Mesenteric fat pad (tissue), 1 donor: ENCODE data around the gene NT5DC4. TPM values are rescaled to one million over a fixed set of nuclear protein-coding genes. Genes with fewer than 3 reads are reported as not detected.

Experiments used
- DNase-seq: peaks from one replicate; pipeline ENCODE4 v3.0.0-alpha.2; 2020; ENCODE audit warnings: low spot score
- total RNA-seq: library from RNA; stranded (reverse); fragmentation: NEBNext Ultra II Directional; extraction: Animal tissue kit (Norgen Biotek cat#: 25700); gene quantifications from one replicate; pipeline ENCODE4 v1.2.1, GENCODE V29; 2021
- donor health status: DM: yes; HTN: yes; CAD: no.

NT5DC4 gene
- total RNA-seq, 1 donor from 2014 or later: not detected

DNA sequence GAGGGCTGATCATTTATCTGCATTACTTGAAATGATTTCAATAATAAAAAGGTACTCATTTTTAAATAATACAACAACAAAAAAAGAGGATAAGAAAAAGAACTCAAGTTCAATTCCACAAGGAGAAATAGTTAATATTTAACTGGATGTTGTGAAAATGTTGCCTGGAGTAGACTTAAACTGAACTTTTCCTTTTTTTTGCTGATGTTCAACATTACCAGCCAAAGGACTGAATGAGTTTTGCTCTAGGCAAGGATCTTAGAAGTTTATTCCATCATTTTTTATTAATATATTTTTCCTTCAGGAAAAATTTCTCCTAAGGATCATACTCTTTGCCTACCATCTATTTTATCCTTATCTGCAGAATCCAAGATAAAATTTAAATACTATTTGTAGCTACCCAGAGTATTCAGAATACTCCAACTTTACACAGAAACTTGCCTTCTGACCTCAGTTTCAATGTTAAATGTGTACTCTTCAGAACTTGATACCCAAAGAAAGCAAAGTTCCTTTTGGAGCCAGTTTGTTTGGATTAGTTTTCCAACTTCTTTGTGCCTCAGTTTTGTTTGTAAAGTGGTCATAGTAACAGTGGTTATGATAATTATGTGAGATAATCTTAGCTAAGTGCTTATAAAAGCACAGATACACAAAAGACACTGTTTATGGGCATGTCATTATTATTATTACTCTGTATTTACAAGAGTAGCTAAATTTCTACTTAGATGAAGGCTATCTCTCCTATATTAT, 30.8 kb downstream of the NT5DC4 start:
- no peak for DNase-seq

DNA sequence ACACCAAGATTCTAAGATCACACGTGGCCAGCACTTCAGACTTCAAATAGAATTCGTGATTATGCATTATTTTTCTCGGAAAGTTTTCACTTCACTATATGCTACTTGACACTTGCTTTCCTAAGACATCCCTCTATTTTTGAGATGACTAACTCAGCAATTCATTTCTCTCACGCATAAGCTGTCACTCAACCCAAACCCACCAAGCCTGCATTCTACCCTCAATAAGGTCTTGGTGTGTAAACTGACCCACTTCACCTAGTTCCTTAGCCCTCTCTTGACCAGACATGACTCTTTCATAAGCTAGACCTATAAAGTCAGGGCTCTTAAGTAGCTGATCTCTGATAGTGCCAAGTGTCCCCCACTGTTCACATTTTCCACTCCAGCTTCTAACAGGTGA, 31.8 kb downstream of the NT5DC4 start:
- no peak for DNase-seq

DNA sequence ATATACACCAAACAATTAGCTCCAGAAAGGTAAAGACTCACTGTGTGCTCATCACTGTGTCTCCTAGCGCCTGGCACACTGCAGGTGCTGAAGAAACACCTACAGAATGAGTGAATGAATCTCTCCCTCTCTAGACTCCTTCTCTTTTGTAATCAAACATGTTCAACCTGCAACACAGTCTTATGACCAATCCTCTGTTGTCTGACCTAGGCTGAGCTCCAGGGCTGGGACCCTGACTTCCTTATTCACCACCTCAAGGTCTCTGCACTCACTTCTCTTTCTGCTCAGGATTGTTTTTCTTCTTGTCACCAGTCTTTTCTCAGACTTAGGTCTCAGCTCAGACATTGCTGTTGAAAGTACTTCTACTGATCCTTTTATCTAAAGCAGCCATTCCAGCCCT, 33.7 kb downstream of the NT5DC4 start:
- DNase-seq: no peak

DNA sequence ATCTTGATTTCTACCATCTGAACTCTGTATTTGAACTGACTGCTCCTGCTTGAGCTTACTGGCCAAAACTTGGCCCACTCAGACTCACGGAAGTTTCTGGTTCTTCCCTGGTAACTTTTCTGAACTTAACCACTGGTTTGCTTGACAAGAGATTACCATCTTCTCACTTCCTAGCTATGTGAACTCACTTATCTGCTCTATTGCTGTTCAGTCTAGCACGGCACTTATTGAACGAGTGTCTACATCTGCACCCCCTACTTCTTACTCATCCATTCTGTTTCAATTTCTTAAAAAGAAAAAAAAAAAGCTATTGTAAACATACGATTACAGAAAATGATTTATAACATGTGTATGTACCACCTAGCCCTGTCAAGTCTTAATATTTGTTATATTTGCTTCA, 34.6 kb downstream of the NT5DC4 start:
- DNase-seq: no peak

DNA sequence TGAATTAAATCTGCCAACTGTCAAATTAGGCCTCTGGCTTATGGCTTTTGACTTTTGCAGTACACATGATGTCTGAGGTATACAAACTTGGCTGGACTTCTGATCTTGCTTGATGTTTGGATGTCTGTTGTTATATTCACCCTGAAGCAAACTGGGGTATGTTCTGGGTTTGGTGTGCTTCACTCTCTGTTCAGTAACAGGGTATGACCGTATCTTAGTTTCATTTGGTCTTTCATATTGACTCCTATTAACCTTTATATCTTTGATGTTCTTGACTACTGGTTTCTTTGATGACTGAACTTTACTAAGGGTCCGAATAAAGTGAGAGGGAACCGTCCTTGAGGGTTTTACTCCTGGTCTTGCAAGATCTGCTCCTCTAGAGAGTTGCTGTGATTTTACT, 35.4 kb downstream of the NT5DC4 start:
- DNase-seq: no peak

DNA sequence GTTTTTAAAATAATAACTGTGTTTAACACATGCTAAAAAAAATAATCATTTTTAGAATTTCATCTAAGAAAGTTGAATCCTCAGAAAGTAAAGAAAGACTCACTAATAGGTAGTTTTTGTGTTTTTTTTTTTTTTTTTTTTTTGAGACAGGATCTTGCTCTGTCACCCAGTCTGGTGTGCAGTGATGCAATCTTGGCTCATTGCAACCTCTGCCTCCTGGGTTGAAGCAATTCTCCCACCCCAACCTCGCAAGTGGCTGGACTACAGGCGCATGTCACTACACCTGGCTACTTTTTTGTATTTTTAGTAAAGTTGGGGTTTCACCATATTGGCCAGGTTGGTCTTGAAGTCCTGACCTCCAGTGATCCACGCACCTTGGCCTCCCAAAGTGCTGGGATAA, 36.4 kb downstream of the NT5DC4 start:
- DNase-seq: no peak

DNA sequence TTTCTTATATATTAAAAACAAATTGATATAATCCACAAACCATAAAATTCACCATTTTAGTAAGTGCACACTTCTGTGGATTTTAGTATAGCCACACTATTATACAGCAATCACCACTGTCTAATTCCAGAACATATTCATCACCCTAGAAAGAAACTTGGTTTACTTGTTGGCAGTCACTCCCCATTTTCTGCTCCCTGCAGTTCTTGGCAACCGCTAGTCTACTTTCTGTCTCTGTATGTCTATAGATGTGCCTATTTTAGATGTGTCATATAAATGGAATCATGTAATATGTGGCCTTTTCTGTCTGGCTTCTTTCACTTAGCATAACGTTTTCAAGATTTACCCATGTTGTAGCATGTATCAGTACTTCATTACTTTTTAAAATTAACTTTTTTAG, 37.9 kb downstream of the NT5DC4 start:
- no peak for DNase-seq

DNA sequence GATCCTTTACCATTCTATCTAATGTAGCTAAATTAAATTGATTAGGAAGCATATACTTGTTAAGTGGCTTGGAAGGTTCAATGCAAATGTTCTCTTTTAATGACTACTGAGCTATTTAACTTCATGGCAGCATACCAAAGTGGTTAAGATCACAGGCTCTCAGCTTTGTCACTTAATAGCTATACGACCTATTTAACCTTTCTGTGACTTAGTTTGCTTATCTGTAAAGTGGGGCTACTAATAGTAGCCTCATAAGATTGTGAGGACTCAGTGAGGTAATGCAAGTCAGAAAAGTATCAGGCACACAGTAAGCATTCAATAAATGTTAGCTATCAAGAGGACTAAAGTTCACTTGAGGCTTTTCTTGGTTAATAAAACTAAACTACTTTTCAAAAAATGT, 39.3 kb downstream of the NT5DC4 start:
- no peak for DNase-seq

DNA sequence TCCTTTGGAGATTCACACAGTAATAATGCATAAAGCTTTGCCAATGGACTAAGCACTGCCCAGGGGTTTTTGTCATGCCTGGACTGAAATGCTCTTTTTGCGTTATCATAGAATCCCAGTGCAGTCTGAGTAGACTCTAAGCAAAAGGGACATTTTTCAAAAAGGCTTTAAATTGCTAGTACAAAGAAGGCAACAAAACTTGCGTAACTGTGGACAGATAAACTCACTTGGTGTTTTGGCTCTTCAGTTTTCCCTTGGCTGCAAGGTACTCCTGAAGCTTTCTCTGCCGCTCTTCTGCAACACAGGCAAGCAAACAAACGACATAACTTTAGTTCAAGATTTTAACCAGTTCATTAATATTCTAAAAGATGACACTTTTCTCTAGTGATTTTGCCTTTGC, 41.5 kb downstream of the NT5DC4 start:
- DNase-seq: no peak

DNA sequence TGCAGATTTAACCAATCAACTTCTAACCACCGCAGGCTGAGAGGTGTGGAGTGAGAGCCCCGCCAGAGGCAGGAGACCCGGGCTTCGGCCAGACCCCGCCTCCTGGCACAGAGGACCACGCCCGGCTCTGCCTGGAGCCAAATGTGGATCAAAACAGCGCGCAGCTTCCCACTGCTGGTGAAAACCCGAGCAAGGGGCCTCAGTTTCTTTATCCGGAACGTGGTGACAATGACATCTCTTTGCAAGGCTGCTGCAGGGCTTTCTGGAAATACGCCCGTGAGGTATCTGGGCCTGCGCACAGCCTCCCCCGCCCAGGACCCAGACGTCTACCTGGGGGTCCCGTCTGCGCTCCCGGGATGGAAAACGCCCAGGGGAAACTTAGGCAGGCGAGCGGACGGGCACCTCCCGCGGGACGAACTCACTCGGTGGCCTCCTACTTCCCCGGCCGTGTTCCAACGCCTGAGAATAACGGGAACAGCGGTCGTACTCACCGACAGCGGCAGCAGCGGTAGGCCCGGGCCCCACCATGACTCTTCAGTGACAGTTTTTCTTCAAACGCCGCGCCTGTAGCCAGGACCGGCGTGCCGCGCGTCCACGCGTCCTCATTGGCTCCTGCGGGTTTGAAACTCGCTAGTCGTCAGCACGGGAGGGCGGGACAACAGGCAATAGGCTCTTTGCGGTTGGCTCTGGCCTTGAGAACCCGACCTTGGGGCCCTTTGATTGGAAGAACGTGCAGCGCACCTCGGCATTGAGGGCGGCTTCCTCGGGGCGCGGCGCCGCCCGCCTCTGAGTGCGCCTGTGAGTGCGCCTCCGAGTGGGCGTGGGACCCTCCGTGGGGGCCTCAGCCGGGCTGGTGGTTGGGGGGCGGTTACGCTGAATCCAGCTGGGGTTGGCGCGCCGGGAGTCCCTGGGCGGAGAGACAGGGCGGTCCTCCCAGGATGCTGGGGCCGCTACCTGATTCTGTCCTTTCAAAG, 43.5 kb downstream of the NT5DC4 start, which contains the start of gene CKAP2L:
CKAP2L (minus strand) TSS at position 539 of the 974 bp plus-strand sequence; CDS start at position 528, 11 bp downstream.
- peak; percentile 97 for DNase-seq

DNA sequence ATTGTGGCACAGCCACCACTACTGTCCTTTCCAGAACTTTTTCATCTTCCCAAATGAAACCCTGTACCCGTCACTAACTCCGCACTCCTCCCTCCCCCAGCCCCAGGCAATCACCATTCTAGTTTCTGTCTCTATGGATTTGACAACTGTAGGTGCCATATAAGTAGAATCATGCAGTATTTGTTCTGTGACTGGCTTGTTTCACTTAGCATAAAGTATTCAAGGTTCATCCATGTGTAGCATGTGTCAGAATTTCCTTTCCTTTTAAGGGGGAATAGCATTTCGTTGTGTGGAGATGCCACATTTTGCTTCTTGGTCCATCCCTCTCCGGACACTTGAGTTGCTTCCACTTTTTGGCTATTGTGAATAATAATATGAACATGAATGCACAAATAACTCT, 44.4 kb downstream of the NT5DC4 start:
- DNase-seq: no peak

DNA sequence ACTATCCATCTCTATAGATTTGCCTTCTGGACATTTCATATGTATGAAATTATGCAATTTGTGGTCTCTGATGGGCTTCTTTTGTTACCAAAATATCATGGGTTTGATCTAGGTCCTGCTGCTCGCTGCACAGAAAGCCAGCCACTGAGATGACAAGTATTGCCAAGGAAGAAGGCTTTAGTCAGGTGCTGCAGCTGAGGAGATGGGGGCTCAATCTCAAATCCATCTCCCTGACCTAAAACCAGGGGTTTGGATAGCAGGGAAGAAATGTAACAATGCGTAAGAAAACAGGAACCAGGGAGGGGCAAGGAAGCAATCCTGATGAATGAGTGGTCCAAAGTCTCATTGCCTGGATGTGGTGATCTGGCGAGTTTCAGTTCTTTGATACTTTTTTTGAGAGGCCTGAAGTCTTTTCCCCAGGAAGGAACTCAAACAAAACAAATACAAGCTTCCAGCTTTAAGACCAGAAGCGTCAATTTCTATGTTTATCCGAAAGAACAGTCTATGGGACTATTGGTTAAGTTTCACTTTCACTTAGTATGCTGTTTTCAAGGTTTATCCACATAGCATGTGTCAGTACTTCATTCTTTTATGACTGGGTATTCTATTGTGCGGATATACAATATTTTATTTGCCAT, 47.0 kb downstream of the NT5DC4 start:
- no peak for DNase-seq

DNA sequence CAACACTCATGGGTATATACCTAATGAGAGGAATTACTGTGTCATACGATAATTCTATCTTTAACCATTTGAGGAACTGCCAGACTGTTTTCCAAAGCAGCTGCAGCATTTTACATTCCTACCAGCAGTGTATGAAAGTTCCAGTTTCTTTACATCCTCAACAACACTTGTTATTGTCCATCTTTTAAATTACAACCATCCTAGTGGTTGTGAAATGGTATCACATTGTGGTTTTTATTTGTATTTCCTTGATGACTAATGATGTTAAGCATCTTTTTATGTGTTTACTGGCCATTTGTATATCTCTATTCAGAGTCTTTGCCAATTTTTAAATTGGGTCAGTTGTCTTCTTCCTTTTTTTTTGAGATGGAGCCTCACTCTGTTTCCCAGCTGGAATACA, 47.6 kb downstream of the NT5DC4 start:
- no peak for DNase-seq

DNA sequence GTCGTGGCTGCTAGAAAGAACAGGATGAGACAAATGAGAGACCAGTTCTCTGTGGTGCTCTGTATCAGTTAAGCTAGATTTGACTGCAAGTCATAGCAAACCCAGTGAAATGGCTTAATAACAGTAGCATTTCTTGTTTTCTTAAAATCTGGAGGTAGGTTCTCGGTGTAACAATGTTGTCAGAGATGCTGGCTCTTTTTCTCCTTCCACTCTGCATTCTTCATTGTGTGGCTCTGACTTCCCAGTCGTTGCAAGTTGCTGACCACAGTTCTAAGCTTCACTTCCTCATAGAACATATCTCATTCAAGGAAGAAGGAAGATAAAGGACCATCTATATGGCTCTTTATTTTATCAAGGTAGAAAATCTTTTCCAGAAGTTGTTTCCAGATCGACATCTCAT, 51.5 kb downstream of the NT5DC4 start:
- DNase-seq: no peak

DNA sequence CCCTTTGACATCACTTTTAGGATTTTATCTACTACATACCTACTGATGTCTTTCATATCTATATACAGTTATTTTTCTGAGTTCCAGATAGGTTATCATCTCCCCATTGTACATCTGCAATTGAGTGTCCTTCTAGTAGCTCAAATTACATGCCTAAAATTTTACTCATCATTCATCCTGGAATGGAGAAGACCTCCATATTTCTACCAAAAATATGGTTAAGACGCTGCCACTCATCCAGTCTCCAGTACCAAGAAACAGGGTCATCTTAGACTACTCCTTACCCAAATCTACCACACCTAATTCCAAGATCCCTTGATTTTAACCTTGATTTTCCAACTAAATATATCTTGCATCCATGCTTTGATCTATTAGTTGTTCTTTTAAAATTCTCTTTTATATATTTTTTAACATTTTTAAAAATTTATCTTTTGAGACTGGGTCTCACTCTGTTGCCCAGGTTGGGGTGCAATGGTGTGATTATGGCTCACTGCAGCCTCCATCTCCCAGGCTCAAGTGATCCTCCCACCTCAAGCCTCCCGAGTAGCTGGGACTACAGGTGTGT, 52.2 kb downstream of the NT5DC4 start:
- DNase-seq: no peak

DNA sequence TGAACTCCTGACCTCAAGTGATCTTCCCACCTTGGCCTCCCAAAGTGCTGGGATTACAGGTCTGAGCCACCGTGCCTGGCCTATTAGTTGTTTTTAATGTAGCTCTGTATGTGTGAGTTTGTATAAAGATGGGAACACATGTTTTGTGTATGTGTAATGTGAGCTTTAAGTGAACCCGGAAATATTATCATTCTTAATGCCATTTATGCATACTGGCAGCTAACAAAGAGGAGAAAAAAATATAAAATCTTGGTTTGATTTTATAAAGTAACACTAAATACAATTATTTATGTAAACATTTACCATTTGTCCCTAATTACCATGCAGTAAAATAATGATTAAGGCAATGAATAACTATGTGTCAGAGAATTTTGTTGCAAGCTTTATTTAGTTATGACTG, 52.7 kb downstream of the NT5DC4 start:
- no peak for DNase-seq

DNA sequence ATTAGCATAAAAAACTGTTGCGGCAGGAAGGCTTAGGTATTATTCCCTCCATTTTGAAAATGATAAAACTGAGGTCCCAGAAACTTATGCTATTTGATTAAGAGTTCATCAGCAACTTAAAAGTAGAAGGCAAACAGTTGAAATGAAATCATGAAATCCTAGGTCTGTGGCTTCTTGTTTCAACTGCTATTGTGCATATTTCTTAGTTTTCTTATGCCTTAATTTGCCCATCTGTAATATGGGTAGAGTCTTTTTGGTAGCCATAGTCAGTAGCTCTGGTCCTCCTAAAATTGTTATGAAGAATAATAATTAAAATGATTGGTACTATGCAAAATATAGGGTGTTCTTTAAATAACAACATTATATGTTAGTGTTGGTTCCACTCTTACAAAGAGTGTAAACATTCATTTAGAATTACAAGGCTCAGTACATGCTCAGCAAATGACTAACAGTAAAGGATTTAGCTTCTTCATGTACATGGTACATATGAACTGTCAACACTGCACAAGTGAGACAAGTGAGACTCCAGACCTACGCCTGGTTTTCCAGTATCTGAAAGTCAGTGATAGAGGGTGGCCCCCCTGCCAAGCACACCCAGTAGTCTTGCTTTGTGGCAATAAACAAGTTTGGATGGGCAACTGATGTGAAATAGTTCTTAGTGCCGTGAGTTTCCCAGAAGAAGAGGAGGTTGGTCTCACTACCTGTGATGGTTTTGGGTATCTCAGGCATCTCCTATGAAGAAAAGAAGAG, 53.9 kb downstream of the NT5DC4 start:
- no peak for DNase-seq

DNA sequence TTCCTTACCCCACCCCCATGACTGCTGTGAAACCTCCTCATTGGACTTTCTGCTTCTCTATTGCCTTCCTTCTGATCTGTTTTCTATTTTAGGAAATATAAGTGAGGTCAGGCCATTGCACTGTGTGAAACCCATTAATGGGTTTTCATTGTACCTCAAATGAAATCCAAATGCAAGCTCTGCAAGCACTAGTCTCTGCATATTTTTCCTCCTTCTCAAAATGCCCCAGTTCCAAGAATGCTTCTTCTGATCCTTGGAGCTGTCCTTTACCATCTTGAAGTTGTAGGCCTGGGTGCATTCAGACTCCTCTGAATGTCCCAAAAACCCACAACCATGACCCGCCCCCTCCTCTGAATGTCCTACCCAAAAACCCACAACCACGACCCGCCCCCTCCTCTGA, 55.3 kb downstream of the NT5DC4 start:
- no peak for DNase-seq

DNA sequence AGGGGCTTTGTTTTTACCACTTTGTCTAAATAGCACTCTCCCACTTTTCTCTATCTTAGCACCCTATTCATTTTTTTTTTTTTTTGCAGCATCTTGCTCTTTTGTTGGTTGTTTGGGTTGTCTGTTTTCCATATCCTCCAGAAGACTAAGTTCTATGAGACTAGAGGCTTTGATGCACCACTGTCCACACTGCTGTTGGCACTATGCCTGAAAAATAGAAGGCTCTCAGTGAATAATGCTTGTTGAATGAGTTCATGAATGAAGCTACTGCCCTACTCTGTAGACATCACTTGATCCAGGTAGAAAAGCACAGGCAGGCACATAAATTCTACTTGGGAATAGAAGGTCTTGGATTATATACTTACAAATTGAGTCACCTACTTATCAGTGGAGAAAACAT, 56.2 kb downstream of the NT5DC4 start:
- DNase-seq: no peak

DNA sequence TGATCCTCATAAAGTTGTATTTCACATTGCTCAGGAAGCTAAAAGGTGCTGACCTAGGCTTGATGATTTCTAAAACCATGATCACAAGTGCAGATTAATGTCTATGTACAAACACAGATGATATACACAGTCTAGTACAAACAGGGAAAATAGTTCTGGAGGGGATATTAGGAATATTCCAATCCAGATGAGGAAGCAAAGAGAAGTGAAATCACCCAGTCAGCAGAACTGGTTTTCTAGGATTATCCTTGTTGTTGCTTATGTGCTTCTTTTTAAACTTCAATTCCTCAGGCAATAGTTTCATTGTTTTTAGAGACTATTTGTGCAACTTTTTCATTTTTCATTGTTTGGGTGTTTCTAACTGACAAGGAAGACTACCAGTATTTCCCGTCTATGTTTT, 58.8 kb downstream of the NT5DC4 start:
- DNase-seq: no peak
